DMS153 treated with DMSO at 0.1 percent for 48 hours (cell line): ENCODE data around the gene SPATA9.
"Not testable (repeated sequence)": the region's sequence is repeated elsewhere in the genome, so short reads cannot be mapped to it uniquely, and the experiment has no call there.

Experiments
- DNase-seq: peaks from one replicate; lab custom pipeline; 2025; ENCODE audit not compliant: unreplicated experiment; lab: John Stamatoyannopoulos, UW

The SPATA9 gene

DNA sequence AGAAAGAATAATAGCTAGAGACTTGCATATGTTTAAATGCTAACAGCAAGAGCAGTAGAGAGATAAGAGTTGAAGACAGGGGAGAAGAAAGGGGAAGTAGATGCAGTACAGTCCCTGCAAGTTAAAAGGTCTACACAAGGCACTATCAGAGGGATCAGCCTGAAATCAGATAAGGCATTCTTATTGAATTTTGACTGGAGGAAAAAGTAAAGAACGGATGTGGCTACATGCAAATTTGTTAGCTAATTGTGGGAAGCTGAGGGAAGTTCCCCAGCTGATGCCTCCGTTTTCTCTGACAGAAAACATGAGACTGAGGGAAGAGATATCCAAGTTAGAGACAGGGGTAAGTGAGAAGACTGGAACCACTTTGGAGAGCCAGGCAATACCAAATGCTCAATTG, 35.4 kb upstream of the SPATA9 start:
- no peak for DNase-seq

DNA sequence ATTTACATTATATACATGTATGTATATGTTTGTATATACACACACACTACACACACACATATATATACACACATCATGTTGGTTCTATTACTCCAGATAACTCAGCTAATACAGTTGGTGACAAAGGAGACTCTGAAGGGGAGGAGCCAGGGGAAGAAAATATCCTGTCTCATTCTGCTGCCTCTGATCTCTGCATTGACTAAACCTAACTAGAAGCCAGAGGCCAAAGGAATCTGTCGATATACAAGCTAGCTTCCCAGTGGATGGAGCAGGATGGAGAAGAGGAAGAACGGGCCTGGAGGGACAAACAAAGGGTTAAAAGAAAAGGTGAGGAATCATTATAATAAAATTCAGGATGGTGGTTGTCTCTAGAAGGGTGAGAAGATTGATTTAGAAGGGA, 34.6 kb upstream of the SPATA9 start:
- no peak for DNase-seq

DNA sequence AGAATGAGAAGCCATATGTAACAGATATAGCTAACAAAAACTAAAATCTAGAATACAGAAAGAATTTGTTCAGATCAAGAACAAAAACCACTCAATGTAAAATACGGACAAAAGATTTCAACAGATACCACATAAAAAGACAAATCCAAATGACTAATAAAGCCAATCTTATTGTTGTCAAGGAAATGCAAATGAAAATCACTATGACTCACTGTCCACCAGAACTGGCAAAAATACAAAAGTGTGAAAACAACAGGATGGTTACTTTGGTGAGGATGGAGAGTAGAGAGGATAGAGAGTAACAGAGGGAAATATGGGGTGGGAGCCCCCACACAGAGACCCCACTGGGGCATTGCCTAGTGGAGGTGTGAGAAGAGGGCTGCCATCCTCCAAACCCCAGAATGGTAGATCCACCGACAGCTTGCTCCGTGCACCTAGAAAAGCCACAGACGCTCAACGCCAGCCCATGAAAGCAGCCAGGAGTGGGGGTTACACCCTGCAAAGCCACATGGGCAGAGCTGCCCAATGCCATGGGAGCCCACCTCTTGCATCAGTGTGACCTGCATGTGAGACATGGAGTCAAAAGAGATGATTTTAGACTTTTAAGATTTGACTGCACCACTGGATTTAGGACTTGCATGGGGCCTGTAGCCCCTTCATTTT, 33.1 kb upstream of the SPATA9 start:
- DNase-seq, result no peak

DNA sequence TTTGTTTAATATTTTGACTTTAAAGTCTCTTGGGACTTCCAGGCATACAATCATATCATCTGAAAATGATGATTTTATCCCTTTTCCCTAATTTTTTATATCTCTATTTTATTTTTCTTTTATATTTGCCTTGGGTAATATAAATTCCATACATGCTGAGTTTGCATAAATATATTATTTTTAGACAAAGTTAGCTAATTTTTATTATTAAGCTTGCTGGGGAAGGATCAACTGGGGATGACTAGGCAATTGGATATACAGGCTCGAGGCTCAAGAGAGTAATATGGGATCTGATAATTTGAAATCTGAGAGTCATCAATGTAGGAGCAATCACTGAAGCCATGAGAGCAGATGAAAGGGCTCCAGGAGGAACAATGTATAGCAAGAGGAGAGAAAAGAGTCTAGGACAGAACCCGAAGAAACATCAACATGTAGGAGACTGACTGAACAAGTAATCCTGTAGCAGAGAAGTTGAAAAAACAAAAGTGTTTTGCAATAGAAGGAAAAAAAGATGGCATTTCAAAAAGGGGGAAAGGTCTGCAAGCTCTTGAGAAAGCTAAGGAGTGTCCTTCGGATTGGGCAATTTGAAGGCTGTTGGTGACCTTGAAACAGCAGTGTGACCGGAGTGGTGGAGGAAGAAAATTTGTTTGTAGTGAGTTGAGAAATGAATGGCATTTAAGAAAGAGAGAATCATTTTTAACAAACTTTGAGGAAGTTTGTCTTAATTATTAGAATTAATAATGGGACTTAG, 31.3 kb upstream of the SPATA9 start:
- no peak for DNase-seq

DNA sequence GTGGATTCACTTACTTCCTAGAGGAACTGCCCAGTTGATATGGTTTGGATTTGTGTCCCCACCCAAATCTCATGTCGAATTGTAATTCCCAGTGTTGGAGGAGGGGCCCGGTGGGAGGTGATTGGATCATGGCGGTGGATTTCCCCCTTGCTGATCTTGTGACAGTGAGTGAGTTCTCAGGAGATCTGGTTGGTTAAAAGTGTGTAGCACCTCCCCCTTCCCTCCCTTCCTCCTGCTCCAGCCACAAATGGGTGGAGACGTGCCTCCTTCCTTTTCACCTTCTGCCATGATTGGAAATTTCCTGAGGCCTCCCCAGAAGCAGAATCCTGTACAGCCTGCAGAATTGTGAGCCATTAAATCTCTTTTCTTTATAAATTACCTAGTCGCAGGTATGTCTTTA, 30.5 kb upstream of the SPATA9 start:
- not testable (repeated sequence) for DNase-seq

DNA sequence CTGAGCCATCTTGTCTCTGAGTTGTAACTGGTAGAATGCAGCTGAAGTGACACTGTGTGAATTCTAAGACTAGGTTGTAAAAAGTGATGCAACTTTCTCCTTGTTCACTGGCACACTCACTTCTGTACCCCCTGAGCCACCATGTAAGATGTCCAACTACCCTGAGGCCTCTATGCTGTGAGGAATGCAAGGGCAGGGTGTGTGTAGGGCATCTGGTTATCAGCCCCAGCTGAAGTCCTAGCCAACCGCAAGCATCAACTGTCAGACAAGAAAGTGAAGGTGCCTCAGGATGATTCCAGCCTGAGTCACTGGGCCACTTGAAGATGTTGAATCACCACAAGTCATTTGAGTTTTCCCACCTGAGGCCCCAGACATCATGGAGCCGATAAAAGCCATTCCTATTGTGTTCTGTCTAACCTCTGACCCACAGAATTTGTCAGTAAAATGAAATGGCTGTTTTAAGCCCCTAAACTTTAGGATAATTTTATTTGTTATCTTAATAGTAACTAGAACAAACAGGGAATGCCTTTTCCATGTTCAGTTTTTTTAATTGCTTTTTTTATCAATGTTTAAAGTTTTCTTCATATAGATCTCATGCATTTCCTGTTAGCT, 29.7 kb upstream of the SPATA9 start:
- DNase-seq, result no peak

DNA sequence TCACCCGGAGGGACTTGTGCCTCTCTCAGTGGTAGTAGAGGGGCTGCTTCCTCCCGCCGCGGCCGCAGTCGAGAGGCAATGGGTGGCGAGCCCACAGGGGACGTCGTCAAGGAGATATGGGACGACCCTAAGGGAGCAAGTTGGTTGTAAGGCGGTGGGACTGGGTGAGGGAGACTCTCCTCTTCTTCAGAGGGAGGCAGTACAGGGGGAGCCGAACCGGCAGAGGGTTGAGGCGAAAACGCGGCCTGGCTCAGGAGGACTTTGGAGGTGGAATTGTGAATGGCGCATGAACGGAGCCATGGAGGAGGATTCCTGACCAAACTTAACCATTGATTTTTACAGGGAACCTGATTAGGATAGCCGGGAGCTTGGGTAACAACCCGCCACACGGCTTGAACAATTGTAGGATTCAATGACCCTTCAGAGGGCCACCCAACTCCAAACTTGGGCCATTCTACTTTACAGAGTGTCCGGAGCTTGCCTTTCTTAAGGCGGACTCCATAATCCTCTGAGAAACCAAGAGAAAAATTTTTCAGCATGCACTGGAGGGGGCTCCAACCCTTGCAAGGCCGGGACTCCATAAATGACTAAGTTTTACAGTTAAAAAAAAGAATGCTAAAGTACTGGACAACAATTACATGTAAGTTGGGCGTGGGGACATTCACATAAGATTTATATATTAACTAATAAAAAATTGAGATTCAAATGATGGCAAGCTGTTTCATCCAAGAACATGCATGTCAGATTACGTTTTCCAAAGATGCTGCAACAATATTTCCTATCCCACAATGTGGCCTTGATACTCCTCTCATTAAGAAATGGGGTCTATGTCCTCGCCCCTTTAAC, 28.9 kb upstream of the SPATA9 start:
- no peak for DNase-seq

DNA sequence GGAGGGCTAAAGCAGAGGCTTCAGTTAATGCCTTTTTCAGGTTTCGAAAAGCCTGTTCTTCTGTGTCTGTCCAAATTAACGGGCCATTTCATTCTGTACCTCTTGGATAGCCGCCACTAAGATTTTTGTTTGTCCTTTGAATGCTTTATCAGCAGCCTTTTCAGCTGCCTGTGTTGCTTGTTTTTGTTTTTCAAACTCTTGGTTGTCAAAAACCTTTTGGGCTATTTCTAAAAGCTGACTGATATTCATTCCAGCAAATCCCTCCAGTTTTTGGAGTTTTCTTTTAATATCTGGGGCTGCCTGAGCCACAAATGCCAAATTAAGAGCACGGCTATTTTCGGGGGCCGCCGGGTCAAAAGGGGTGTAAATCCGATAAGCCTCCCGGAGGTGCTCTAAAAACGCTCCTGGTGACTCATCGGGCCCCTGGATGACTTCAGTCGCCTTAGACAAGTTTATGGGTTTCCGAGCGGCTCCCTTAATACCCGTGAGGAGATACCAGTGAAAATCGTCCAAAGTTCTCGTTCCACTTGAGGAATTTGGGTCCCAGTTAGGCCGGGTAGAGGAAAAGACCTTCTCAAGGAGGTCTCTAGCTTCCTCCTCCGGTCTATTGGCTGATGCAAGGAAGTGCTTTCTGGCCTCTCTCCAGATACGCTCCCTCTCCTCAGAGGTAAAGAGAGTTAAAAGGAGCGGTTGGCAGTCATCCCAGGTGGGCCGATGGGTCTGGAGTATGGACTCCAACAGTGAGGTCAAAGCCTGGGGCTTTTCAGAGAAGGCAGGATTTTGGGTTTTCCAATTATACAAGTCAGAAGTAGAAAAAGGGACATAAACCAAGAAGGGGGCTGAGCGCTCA, 28.1 kb upstream of the SPATA9 start:
- DNase-seq, result not testable (repeated sequence)

DNA sequence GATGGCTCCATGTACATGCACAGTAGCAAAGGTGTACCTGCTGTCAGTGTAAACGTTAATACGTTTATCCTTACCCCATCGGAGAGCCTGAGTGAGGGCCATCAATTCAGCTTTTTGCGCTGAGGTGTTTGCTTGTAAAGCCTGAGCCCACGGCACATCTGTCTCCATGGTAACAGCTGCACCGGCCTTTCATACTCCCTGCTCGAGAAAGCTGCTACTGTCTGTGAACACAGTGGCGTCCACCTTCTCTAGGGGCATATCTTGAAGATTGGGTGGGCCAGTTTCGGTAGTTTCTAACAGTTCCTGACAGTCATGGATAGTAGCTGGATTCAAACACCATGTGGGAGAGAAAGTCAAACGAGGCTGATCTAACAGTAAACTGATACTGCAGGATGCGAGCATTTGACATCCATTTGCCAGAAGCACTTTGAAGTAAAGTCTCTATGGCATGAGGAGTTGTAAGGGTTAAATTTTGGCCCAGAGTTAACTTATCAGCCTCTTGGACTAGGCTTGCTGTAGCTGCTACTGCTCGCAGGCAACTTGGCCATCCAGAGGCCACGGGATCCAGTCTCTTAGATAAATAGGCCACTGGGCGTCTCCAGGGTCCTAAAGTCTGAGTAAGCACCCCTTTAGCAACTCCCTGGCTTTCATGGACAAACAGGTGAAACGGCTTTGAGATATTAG, 27.3 kb upstream of the SPATA9 start:
- no peak for DNase-seq

DNA sequence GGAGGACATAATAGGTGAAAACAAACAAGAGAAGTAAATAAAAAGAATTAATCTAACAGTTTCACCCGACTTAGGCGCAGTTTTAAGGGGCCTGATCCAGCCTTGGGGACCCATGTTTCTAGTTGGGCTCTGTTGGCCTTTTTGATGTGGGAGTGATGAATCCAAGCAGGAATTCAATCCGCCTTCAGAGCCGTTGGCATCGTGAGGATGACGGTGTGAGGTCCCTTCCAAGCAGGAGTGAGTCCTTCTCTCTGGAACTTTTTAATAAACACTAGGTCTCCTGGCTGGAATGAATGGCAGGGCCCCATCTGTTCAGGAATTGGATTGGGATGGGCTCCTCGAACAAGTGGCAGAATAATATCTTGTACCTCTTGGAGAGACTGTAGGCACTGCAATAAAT, 26.1 kb upstream of the SPATA9 start:
- no peak for DNase-seq

DNA sequence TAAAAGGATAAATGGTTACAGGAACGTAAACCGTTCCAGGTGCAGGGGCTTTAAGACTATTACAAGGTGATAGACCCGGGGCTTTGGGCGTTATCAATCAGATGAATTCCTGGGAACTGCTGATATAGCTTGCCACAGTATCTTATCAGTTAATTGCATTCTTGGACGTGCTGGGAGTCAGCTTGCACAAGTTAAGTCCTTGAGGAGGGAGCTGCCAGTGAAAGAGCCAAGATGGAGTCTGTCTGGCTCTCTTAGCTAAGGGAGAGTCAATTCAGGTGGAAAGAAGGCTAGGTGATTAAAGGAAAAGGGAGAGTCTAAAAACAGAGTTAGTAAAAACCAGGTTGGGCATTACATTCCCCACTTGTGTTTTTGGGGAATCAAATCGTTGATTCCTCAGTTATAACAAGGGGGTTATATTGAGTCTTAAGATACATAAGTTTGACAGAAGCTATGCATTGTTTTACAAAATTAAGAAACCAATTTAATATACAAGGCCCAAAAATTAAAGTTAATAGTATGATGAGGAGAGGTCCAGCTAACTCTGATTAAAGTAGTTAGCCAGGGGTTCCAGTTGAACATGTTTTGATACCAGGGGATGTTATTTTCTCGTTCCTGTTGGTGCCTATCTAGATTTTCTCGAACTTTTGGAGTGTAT, 24.9 kb upstream of the SPATA9 start:
- DNase-seq, result not testable (repeated sequence)

DNA sequence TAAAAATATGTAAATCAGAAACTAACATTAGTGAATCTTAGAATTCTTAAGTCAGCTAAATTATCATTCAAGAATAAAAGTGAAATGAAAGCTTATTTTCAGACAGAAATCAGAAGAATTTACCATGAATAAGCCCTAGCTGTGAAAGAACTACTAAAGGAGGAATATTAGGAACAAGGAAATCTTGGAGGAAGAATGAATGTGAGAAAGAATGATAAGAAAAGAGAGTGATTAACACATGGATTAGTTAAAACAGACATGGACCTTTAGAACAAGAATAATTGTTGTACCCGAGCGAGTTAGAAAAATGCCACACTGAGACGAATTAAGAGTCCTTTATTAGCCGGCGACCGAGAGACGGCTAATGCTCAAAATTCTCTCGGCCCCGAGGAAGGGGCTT, 24.3 kb upstream of the SPATA9 start:
- DNase-seq, result no peak

DNA sequence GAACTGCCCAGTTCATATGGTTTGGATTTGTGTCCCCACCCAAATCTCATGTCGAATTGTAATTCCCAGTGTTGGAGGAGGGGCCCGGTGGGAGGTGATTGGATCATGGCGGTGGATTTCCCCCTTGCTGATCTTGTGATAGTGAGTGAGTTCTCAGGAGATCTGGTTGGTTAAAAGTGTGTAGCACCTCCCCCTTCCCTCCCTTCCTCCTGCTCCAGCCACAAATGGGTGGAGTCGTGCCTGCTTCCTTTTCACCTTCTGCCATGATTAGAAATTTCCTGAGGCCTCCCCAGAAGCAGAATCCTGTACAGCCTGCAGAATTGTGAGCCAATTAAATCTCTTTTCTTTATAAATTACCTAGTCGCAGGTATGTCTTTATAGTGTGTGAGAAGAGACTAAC, 23.4 kb upstream of the SPATA9 start:
- not testable (repeated sequence) for DNase-seq

DNA sequence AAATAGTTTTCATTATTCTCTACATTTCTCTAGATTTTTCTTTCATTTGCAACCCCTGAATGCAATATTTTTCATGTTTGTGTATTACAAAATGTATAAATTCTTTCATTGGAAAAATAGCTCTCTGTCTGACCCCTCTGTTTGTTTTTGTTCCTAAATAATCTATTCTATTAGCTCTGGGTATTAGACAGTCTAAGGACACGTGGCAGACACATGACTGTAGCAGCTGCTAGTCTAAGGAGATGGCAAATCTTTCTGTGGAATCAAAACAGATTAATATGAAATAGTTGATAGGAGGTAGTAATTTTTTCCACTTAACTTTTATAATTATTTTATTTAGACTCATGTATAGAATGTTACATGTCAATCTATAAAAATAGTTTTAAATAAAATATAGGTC, 21.4 kb upstream of the SPATA9 start:
- DNase-seq, result no peak

DNA sequence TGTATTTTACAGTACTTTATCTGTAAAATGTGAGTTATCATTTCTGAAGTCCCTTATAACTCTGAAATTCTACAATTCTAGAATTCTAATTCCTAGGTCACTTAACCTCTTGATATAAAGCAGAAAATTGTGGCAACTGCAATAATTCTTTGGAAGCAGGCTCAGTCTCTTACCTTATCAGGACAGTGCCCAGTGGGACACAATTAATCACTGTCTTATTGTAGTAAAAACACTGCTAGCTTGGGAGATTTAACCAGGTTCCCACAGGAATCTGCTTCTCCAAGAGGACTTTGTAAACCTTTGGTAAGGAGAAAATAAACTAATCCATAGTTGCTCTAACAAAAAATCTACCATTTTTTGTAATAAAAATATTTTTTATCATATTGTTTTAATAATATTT, 18.3 kb upstream of the SPATA9 start:
- DNase-seq, result no peak

DNA sequence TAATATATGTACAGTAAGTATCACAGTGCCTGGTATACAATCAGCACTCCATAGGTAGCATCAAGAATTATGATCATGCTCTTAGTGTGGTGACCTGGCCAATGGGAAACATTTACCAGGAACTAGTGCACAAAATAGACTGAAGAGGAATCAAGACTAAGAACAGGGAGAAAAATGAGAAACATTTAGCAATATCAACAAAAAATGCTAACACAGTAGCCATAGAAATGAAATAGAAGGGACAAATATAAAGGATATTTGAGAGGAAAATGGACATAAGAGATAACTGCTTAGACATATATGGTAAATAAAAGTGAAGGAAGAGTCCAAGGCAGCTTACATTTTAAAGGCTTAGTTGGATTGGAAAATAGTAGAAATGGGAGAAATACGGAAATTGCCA, 16.5 kb upstream of the SPATA9 start:
- no peak for DNase-seq

DNA sequence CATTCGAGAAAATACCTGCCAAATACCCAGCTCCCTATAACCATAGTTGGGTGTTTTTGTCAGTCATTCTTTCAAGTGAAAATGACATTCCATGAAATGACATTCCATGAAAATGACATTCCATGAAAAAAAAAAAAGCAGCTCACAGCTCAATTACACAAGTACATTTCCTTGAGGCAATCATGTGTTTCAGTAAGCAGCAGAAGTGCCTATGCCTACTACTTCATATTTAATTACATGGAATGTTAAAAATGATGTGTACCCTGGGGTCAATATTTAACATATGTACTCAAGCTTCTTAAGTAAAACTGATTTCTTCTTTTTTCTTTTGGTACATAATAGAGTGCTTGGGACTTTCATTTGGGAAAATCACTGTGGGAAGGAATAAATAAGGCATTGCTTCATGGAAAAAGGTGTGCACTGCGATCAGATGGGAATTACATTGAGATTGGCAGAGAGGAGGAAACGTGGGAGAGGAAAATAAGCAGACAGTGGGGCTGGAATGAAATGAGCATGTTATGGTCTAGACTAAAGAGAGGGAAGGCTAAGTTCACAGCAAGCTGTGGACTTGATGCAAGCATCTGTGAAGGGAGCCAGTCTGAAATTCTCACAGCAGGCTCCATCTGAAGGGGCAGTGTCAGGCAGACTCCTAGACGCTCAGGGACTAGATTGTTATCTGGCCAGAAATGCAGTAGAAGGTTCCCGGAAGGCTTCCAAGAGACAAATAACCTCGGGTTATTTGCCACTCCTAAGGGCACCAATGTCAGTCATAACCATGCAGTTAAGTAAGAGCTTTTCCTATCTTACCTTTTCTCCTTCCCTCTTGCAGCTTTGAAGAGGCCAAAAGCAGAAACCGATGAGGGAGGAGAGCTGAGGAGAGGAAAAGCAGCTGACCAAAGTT, 15.2 kb upstream of the SPATA9 start:
- no peak for DNase-seq

DNA sequence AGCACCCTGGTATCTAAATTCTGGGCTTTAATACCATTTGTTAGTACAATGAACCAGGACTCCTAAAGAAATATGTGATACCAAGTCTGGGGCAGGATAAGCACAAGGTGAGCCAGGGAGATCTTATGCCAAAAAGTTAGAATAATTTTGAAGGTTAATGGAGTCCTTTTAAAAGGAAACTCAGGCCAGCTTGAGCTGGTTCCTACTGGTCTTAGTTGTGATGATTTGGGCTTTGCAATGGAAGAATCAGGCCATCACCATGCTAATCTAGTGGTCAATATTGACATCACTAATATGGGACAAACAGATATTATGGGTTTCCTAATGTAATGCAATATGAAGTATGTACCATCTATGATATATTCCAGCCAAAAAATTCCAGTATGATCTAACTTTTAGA, 7.5 kb upstream of the SPATA9 start:
- DNase-seq, result no peak

DNA sequence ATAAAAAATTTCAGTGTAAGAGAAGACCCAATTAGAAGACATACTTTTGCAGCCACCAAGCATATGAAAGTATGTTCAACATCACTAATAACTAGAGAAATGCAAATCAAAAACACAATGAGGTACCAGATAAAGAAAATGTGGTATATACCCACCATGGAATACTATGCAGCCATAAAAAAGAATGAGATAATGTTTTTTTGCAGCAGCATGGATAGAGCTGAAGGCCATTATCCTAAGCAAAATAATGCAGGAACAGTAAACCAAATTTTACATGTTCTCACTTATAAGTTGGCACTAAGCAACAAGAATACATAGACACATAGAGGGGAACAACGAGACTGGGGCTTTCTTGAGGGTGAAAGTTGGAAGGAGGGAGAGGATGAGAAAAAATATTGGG, 6.9 kb upstream of the SPATA9 start:
- no peak for DNase-seq
